Epithelial cell of proximal tubule (primary cell): ENCODE results near the gene KLC1. TPM values are rescaled to one million over a fixed set of nuclear protein-coding genes. Genes with fewer than 3 reads are reported as not detected.

Source experiments
- DNase-seq: peaks from one replicate; pipeline ENCODE4 v3.0.0-alpha.2; 2011; ENCODE audit warnings: low read depth
- H3K4me3 ChIP-seq: 2 replicates; pipeline ENCODE4 v1.5.1; 2011; ENCODE audit warnings: low read depth, mild to moderate bottlenecking, low read length
- CTCF ChIP-seq: conservative IDR thresholded peaks from 2 replicates; pipeline ENCODE4 v1.5.1; 2012; ENCODE audit warnings: low read depth, mild to moderate bottlenecking, low read length
- total RNA-seq: library from RNA; depleted of rRNA; stranded (reverse); fragments of >200 nt; gene quantifications from 2 replicates; pipeline ENCODE4 v1.2.3, GENCODE V29; 2015

Gene KLC1
- total RNA-seq, 1 donor from 2014 or later: 178 TPM

GRCh38 chr14:103726474-103726873 lies 97.5 kb downstream of the KLC1 start:
- no peak for TF ChIP-seq CTCF
- H3K4me3 ChIP-seq: no peak overlapping the region
- DNase-seq: no peak

GRCh38 chr14:103727313-103727980 lies 98.4 kb downstream of the KLC1 start:
- DNase-seq: no peak
- H3K4me3 ChIP-seq: no peak overlapping the region
- TF ChIP-seq CTCF: no peak

- no peak for TF ChIP-seq CTCF
- DNase-seq: no peak
- H3K4me3 ChIP-seq: no peak overlapping the region
Measured at GRCh38 chr14:103728141-103728540, 99.1 kb downstream of the KLC1 start.

GRCh38 chr14:103728721-103729120 lies 99.7 kb downstream of the KLC1 start:
- no peak for DNase-seq
- no peak for TF ChIP-seq CTCF
- H3K4me3 ChIP-seq: no peak overlapping the region

DNA sequence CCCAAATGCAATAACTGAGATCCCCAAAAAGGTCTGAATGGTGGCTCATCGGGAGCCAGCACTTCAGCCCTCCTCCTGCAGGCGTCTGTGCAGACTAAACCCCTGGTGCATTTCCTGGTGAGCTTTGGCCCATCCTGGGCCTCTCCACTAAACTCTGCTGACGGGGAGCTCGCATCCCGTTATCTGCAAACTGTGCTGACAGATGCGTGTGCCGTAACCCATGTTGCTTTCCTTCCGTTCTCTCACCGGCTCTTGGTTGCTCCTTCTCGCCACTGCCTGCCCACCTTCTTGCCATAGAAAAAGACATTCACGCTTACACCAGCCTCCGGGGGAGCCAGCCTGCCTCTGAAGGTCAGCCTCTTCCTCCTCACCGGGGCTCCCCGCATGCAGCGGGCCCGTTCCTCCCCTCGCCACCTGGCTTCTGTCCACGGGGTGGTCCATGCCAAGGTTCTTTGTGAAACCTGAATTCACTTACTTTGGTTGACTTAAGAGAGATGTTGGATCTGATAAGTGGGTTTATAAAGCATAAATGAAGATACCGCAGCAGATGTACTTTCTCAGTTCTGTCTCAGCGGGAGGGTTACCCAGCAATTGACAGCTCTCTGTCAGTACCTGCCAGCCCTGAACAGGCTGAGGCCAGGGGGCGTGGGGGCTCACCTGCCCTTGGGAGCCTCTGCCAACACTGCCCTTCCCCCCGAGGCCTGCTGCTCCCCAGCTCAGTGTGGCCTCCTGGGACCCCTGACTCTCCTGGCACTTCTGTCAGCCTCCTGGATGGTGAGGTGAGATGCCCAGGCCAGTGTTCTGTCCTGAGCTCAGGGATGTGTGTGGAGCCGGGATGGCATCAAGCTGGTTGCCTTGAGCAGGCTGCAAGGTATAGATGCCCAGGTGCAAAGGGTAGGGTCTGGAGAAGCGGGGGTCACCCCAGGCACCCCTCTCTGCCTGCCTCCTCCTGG lies 100.8 kb downstream of the KLC1 start:
- no peak for DNase-seq
- H3K4me3 ChIP-seq: no peak overlapping the region
- no peak for TF ChIP-seq CTCF

GRCh38 chr14:103730490-103731035 lies 101.6 kb downstream of the KLC1 start:
- TF ChIP-seq CTCF: no peak
- H3K4me3 ChIP-seq: no peak overlapping the region
- no peak for DNase-seq
